Kidney (tissue), 14 donors: ENCODE results near the gene CDADC1. TPM values are rescaled to one million over a fixed set of nuclear protein-coding genes. Genes with fewer than 3 reads are reported as not detected.

Experiments
- DNase-seq, 5 donors: peaks; one replicate each; pipeline ENCODE4 v3.0.0-alpha.2; 2013 to 2020
- FAIRE-seq: peaks from 2 replicates; lab custom pipeline; 2012; peaks lifted over from hg19 to GRCh38; lab: Jason Lieb, UNC
- H3K27ac ChIP-seq, 2 donors: one replicate each; pipeline ENCODE4 v1.7.0; 2013; ENCODE audit warnings: low read depth in 2 of 2, low read length in 2 of 2, inconsistent platforms in 1 of 2
- H3K27me3 ChIP-seq: one replicate; pipeline ENCODE4 v1.7.1; 2013; ENCODE audit warnings: low read length, inconsistent platforms; ENCODE audit not compliant: control insufficient read depth, insufficient read depth
- H3K36me3 ChIP-seq, 3 donors: one replicate each; pipeline versions ENCODE4 v1.7.0 to v1.7.1; 2013; ENCODE audit warnings: low read length in 3 of 3, control low read depth in 1 of 3, inconsistent platforms in 1 of 3; ENCODE audit not compliant: insufficient read depth in 3 of 3, control insufficient read depth in 2 of 3
- H3K4me1 ChIP-seq, 3 donors: one replicate each; pipeline versions ENCODE4 v1.7.0 to v1.7.1; 2013; ENCODE audit warnings: low read length in 3 of 3, inconsistent platforms in 1 of 3, low read depth in 1 of 3; ENCODE audit not compliant: control insufficient read depth in 2 of 3, insufficient read depth in 2 of 3
- H3K4me3 ChIP-seq, 3 donors: one replicate each; pipeline versions ENCODE4 v1.7.0 to v1.8.1; 2013; ENCODE audit warnings: low read length in 3 of 3, control low read depth in 1 of 3, inconsistent platforms in 1 of 3
- H3K9ac ChIP-seq, 3 donors: one replicate each; pipeline versions ENCODE4 v1.7.0 to v1.7.1; 2013; ENCODE audit warnings: low read length in 3 of 3, control low read depth in 1 of 3, inconsistent platforms in 1 of 3
- H3K9me3 ChIP-seq, 3 donors: one replicate each; pipeline versions ENCODE4 v1.7.0 to v1.7.1; 2013; ENCODE audit warnings: low read length in 3 of 3, control low read depth in 1 of 3, inconsistent platforms in 1 of 3; ENCODE audit not compliant: control insufficient read depth in 2 of 3, insufficient read depth in 1 of 3
- intact Hi-C: fragments of 100-400 bp; cut with DNase I; formaldehyde crosslinking; loops from one replicate; pipeline ENCODE4 v1.11.1; 2022
- polyA plus RNA-seq: library from polyadenylated mRNA; stranded (reverse); fragments of 350-450 nt; fragmentation: Illumina TruSeq; extraction: RNeasy Lipid Tissue Mini Kit (QIAGEN cat#74804); gene quantifications from one replicate; pipeline ENCODE4 v1.2.3, GENCODE V29; 2014; ENCODE audit warnings: low read depth, low replicate concordance; ENCODE audit not compliant: insufficient read depth
- total RNA-seq: library from RNA; stranded (reverse); fragmentation: NEBNext Ultra II Directional; extraction: Animal tissue kit (Norgen Biotek cat#: 25700); gene quantifications from one replicate; pipeline ENCODE4 v1.2.1, GENCODE V29; 2021
- TF ChIP-seq, protein P1 (sequence below): IDR thresholded peaks from 3 replicates; pipeline ENCODE4 v1.5.1; 2012; ENCODE audit warnings: mild to moderate bottlenecking, moderate library complexity, borderline replicate concordance; ENCODE audit not compliant: insufficient read depth; ENCODE audit errors: extremely low read depth
- donor health status: control.
- donor health status: control.
- donor health status: control.
- donor health status: control.
- donor health status: control.
- donor health status: DM: yes; HTN: yes; CAD: no.
- donor health status: Normal renal cell carcinoma (clear cell type).

The CDADC1 gene
- total and polyA plus RNA-seq, 2 donors from 2014 or later, result 8.3 to 12.2 TPM

DNA sequence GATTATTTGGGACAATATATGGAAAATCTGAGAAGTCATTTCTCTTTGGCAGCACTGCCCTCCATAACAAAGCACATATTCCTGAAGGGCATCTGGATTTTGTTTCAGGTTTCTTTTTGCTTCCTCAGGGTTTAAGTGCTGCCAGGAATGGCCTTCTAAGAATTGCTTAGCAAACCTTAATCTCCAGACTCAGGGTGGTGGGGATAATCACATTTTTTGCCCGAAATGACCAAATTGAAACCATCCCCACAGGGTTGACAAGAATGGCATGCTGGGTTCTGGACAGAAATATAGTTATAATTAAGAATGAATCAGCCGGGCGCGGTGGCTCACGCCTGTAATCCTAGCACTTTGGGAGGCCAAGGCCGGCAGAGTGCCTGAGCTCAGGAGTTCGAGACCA is 6.4 kb upstream of the CDADC1 start:
- H3K27ac ChIP-seq, result no peak overlapping the region
- intact Hi-C loops, result no loop called here
- H3K9ac ChIP-seq, result no peak overlapping the region
- H3K36me3 ChIP-seq, result no peaks in the 10 kb centered on the region
- H3K9me3 ChIP-seq, result no peaks in the 10 kb centered on the region
- FAIRE-seq (no peak), DNase-seq (no peak)
- no peak overlapping the region for H3K4me3 ChIP-seq
- H3K27me3 ChIP-seq, result no peaks in the 10 kb centered on the region
- TF ChIP-seq, protein P1, sequence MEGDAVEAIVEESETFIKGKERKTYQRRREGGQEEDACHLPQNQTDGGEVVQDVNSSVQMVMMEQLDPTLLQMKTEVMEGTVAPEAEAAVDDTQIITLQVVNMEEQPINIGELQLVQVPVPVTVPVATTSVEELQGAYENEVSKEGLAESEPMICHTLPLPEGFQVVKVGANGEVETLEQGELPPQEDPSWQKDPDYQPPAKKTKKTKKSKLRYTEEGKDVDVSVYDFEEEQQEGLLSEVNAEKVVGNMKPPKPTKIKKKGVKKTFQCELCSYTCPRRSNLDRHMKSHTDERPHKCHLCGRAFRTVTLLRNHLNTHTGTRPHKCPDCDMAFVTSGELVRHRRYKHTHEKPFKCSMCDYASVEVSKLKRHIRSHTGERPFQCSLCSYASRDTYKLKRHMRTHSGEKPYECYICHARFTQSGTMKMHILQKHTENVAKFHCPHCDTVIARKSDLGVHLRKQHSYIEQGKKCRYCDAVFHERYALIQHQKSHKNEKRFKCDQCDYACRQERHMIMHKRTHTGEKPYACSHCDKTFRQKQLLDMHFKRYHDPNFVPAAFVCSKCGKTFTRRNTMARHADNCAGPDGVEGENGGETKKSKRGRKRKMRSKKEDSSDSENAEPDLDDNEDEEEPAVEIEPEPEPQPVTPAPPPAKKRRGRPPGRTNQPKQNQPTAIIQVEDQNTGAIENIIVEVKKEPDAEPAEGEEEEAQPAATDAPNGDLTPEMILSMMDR, result no peak
- H3K4me1 ChIP-seq, result peaks cover 0 to 6% (median 1%) of the 10 kb centered on the region in 3 donors

GRCh38 chr13:49245101-49245500 is 2.6 kb upstream of the CDADC1 start:
- H3K4me3 ChIP-seq, result no peak overlapping the region
- no peak overlapping the region for H3K9ac ChIP-seq
- H3K36me3 ChIP-seq, result no peaks in the 10 kb centered on the region
- H3K4me1 ChIP-seq, result peaks cover 0 to 11% (median 4%) of the 10 kb centered on the region in 3 donors
- intact Hi-C loops, result no loop called here
- peak overlapping the region; percentile 8 to 74 for H3K27ac ChIP-seq
- peak in 2 of 5 donors; percentile 17 to 34 for DNase-seq
- no peaks in the 10 kb centered on the region for H3K9me3 ChIP-seq
- no peaks in the 10 kb centered on the region for H3K27me3 ChIP-seq
- TF ChIP-seq, protein P1, result no peak
- FAIRE-seq, result peak; percentile 70

DNA sequence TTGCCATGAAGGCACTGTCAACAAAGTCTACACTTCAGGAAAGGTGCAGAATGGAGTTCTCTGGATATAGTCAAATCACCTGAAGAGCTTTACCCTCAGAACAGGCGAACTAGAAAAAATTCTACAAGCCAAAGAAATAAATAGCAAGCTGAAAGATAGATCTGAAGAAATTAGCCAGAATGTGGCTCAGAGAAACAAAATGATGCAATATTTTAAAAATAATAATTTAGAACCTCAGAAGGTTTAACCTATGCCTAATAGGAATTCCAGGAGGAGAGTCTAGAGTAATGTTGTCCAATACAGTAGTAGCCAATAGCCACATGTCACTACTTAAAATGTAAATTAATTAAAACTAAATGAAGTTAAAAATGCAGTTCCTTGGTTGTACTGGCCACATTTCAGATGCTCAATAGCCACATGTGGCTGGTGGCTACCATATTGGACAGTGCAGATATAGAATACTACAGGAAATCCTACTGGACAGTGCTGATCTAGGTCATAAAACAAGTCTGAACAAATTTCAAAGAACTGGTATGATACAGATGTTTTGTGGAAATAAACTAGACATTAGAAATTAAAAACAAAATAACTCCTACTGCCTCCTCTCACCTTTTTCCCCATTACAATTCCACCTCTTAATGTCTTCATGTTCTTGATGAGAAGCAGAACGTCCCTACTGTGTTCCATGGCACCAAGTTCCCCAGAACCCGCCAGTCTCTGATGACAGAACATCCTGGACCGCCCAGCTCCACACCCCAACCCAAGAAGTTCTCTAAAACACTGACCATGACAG is 679 bp upstream of the CDADC1 start:
- TF ChIP-seq, protein P1, result no peak
- DNase-seq (no peak), FAIRE-seq (no peak)
- Histone ChIP-seq H3K27ac (peak overlapping the region; percentile 88 to 91), H3K36me3 (no peaks in the 10 kb centered on the region), H3K4me3 (peak overlapping the region; percentile 94 to 99 (median 94)), H3K27me3 (no peaks in the 10 kb centered on the region), H3K9ac (peak overlapping the region; percentile 30 to 99 (median 96)), H3K9me3 (no peaks in the 10 kb centered on the region), H3K4me1 (peaks cover 0 to 11% (median 4%) of the 10 kb centered on the region in 3 donors)
- intact Hi-C loops, result no loop called here
